ENCODE data around the gene DDX5. TPM values are rescaled to one million over a fixed set of nuclear protein-coding genes. Genes with fewer than 3 reads are reported as not detected.
A peak's percentile ranks its signal among the peaks of the same experiment; 100 is the strongest.

DDX5 gene
- total and polyA plus RNA-seq, 2 of the 13 experiments (the other 11 are each of a cell fraction or from before 2014, with no cell fraction given), result 503 to 684 TPM

GRCh38 chr17:64506201-64506575 lies at the start of gene DDX5 (continued):
- no peak for TF ChIP-seq GLI4 (CRISPR knock-in tag; IDR thresholded peaks at IDR 0.05; ENCODE audit: borderline replicate concordance)
- no peak for TF ChIP-seq CAMTA2 (CRISPR knock-in tag; IDR thresholded peaks at IDR 0.05; ENCODE audit: borderline replicate concordance)
- peak; percentile 19; the same call in 1 of the 2 replicates for TF ChIP-seq MAX (IDR thresholded peaks at IDR 0.05)
- TF ChIP-seq, protein P1, sequence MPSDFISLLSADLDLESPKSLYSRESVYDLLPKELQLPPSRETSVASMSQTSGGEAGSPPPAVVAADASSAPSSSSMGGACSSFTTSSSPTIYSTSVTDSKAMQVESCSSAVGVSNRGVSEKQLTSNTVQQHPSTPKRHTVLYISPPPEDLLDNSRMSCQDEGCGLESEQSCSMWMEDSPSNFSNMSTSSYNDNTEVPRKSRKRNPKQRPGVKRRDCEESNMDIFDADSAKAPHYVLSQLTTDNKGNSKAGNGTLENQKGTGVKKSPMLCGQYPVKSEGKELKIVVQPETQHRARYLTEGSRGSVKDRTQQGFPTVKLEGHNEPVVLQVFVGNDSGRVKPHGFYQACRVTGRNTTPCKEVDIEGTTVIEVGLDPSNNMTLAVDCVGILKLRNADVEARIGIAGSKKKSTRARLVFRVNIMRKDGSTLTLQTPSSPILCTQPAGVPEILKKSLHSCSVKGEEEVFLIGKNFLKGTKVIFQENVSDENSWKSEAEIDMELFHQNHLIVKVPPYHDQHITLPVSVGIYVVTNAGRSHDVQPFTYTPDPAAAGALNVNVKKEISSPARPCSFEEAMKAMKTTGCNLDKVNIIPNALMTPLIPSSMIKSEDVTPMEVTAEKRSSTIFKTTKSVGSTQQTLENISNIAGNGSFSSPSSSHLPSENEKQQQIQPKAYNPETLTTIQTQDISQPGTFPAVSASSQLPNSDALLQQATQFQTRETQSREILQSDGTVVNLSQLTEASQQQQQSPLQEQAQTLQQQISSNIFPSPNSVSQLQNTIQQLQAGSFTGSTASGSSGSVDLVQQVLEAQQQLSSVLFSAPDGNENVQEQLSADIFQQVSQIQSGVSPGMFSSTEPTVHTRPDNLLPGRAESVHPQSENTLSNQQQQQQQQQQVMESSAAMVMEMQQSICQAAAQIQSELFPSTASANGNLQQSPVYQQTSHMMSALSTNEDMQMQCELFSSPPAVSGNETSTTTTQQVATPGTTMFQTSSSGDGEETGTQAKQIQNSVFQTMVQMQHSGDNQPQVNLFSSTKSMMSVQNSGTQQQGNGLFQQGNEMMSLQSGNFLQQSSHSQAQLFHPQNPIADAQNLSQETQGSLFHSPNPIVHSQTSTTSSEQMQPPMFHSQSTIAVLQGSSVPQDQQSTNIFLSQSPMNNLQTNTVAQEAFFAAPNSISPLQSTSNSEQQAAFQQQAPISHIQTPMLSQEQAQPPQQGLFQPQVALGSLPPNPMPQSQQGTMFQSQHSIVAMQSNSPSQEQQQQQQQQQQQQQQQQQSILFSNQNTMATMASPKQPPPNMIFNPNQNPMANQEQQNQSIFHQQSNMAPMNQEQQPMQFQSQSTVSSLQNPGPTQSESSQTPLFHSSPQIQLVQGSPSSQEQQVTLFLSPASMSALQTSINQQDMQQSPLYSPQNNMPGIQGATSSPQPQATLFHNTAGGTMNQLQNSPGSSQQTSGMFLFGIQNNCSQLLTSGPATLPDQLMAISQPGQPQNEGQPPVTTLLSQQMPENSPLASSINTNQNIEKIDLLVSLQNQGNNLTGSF (CRISPR knock-in tag; IDR thresholded peaks at IDR 0.05), result peak; percentile 61; the same call in 1 of the 2 replicates
- TF ChIP-seq ZKSCAN8 (CRISPR knock-in tag; IDR thresholded peaks at IDR 0.05; ENCODE audit: borderline replicate concordance), result no peak; the same call in 1 of the 2 replicates
- no peak for TF ChIP-seq MED8 (CRISPR knock-in tag; IDR thresholded peaks at IDR 0.05; ENCODE audit: insufficient replicate concordance)
- TF ChIP-seq MEF2D (CRISPR knock-in tag; IDR thresholded peaks at IDR 0.05), result no peak; the same call in 1 of the 2 replicates
- TF ChIP-seq ZFP62 (CRISPR knock-in tag; IDR thresholded peaks at IDR 0.05), result peak; percentile 71; the same call in 1 of the 2 replicates
- TF ChIP-seq ZNF12 (CRISPR knock-in tag; IDR thresholded peaks at IDR 0.05), result peak; percentile 62; the same call in 1 of the 2 replicates
- no peak for TF ChIP-seq GZF1 (CRISPR knock-in tag; IDR thresholded peaks at IDR 0.05)
- TF ChIP-seq ZKSCAN1 (IDR thresholded peaks at IDR 0.05; ENCODE audit: low read length), result 0 out of 2 replicates have a peak, but pooled peaks have one; percentile 38
- TF ChIP-seq, protein P2, sequence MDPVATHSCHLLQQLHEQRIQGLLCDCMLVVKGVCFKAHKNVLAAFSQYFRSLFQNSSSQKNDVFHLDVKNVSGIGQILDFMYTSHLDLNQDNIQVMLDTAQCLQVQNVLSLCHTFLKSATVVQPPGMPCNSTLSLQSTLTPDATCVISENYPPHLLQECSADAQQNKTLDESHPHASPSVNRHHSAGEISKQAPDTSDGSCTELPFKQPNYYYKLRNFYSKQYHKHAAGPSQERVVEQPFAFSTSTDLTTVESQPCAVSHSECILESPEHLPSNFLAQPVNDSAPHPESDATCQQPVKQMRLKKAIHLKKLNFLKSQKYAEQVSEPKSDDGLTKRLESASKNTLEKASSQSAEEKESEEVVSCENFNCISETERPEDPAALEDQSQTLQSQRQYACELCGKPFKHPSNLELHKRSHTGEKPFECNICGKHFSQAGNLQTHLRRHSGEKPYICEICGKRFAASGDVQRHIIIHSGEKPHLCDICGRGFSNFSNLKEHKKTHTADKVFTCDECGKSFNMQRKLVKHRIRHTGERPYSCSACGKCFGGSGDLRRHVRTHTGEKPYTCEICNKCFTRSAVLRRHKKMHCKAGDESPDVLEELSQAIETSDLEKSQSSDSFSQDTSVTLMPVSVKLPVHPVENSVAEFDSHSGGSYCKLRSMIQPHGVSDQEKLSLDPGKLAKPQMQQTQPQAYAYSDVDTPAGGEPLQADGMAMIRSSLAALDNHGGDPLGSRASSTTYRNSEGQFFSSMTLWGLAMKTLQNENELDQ (CRISPR knock-in tag; IDR thresholded peaks at IDR 0.05; ENCODE audit: borderline replicate concordance), result 0 out of 2 replicates have a peak, but pooled peaks have one; percentile 39
- TF ChIP-seq ZNF232 (CRISPR knock-in tag; IDR thresholded peaks at IDR 0.05; ENCODE audit: borderline replicate concordance), result peak; percentile 42
- TF ChIP-seq ZNF782 (CRISPR knock-in tag; IDR thresholded peaks at IDR 0.05; ENCODE audit: borderline replicate concordance), result no peak; the same call in 1 of the 2 replicates
- peak; percentile 97 for TF ChIP-seq DR1 (CRISPR knock-in tag; IDR thresholded peaks at IDR 0.05)
- peak; percentile 82; the same call in 1 of the 2 replicates for TF ChIP-seq BRCA1 (CRISPR knock-in tag; IDR thresholded peaks at IDR 0.05)
- no peak for TF ChIP-seq ATF1 (CRISPR knock-in tag; IDR thresholded peaks at IDR 0.05)
- TF ChIP-seq, protein P3, sequence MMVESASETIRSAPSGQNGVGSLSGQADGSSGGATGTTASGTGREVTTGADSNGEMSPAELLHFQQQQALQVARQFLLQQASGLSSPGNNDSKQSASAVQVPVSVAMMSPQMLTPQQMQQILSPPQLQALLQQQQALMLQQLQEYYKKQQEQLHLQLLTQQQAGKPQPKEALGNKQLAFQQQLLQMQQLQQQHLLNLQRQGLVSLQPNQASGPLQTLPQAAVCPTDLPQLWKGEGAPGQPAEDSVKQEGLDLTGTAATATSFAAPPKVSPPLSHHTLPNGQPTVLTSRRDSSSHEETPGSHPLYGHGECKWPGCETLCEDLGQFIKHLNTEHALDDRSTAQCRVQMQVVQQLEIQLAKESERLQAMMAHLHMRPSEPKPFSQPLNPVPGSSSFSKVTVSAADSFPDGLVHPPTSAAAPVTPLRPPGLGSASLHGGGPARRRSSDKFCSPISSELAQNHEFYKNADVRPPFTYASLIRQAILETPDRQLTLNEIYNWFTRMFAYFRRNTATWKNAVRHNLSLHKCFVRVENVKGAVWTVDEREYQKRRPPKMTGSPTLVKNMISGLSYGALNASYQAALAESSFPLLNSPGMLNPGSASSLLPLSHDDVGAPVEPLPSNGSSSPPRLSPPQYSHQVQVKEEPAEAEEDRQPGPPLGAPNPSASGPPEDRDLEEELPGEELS (CRISPR knock-in tag; IDR thresholded peaks at IDR 0.05), result peak; percentile 78; the same call in 1 of the 2 replicates
- TF ChIP-seq BCL6 (CRISPR knock-in tag; IDR thresholded peaks at IDR 0.05), result peak; percentile 41; the same call in 1 of the 2 replicates
- 0 out of 2 replicates have a peak, but pooled peaks have one; percentile 31 for TF ChIP-seq NCOA1 (CRISPR knock-in tag; IDR thresholded peaks at IDR 0.05)

Data from HepG2 (cell line).